Loucy (cell line): ENCODE results near the gene APMAP.

Experiments
- EZH2phosphoT487 ChIP-seq: fragments of 200-600 bp; IDR thresholded peaks from 2 replicates; pipeline ENCODE4 v1.6.1; 2018; ENCODE audit warnings: antibody characterized with exemption, mild to moderate bottlenecking, moderate library complexity, borderline replicate concordance
- TF ChIP-seq, protein P1 (sequence below): fragments of 200-600 bp; sonication (generic); conservative IDR thresholded peaks from 2 replicates; pipeline ENCODE4 v1.5.1; 2014; ENCODE audit warnings: mild to moderate bottlenecking, antibody characterized with exemption, low read length

DNA sequence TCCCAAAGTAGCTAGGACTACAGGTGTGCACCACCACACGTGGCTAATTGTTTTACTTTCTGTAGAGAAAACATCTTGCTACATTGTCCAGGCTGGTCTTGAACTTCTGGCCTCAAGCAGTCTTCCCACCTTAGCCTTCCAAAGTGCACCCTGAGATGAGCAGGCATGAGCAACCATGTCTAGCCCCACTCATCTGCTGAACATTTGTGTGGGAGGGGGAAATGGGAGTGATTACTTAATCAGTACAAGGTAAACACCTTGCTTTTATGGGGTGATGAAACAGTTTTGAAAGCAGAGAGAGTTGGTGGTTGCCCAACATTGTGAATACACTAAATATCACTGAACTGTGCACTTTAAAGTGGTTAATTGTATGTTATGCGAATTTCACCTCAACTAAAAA lies 5.3 kb downstream of the APMAP start:
- TF ChIP-seq, protein P1, sequence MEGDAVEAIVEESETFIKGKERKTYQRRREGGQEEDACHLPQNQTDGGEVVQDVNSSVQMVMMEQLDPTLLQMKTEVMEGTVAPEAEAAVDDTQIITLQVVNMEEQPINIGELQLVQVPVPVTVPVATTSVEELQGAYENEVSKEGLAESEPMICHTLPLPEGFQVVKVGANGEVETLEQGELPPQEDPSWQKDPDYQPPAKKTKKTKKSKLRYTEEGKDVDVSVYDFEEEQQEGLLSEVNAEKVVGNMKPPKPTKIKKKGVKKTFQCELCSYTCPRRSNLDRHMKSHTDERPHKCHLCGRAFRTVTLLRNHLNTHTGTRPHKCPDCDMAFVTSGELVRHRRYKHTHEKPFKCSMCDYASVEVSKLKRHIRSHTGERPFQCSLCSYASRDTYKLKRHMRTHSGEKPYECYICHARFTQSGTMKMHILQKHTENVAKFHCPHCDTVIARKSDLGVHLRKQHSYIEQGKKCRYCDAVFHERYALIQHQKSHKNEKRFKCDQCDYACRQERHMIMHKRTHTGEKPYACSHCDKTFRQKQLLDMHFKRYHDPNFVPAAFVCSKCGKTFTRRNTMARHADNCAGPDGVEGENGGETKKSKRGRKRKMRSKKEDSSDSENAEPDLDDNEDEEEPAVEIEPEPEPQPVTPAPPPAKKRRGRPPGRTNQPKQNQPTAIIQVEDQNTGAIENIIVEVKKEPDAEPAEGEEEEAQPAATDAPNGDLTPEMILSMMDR: no peak
- no peak for TF ChIP-seq EZH2phosphoT487
